DMS 273 (cell line): ENCODE data around the gene KLF9.

Experiments used
- DNase-seq: peaks from one replicate; lab custom pipeline; 2025; ENCODE audit not compliant: unreplicated experiment; lab: John Stamatoyannopoulos, UW

The KLF9 gene

GRCh38 chr9:70413799-70414775 lies at the start of gene KLF9:
KLF9 (minus strand) TSS chr9:70414657; CDS start chr9:70413363, 1,294 bp downstream.
- DNase-seq, result peak; percentile 98

- DNase-seq, result no peak
Measured at GRCh38 chr9:70463877-70464276, 49.4 kb upstream of the KLF9 start.

- DNase-seq, result no peak
Measured at GRCh38 chr9:70462300-70462699, 47.8 kb upstream of the KLF9 start.

GRCh38 chr9:70457235-70457634 lies 42.8 kb upstream of the KLF9 start:
- DNase-seq, result no peak

- no peak for DNase-seq
Measured at GRCh38 chr9:70455993-70456704, 41.7 kb upstream of the KLF9 start.

- DNase-seq, result no peak
Measured at GRCh38 chr9:70452365-70452764, 37.9 kb upstream of the KLF9 start.

GRCh38 chr9:70451765-70452164 lies 37.3 kb upstream of the KLF9 start:
- no peak for DNase-seq

- DNase-seq, result no peak
Measured at GRCh38 chr9:70450738-70451137, 36.3 kb upstream of the KLF9 start.

- DNase-seq, result no peak
Measured at GRCh38 chr9:70449461-70449860, 35.0 kb upstream of the KLF9 start.

GRCh38 chr9:70448919-70449318 lies 34.5 kb upstream of the KLF9 start:
- DNase-seq, result no peak

- DNase-seq, result no peak
Measured at GRCh38 chr9:70444904-70445303, 30.4 kb upstream of the KLF9 start.

GRCh38 chr9:70442328-70442848 lies 27.9 kb upstream of the KLF9 start:
- DNase-seq, result no peak

- no peak for DNase-seq
Measured at GRCh38 chr9:70441622-70442021, 27.2 kb upstream of the KLF9 start.

- no peak for DNase-seq
Measured at GRCh38 chr9:70439991-70440706, 25.7 kb upstream of the KLF9 start.

GRCh38 chr9:70438341-70438928 lies 24.0 kb upstream of the KLF9 start:
- no peak for DNase-seq

- DNase-seq, result no peak
Measured at GRCh38 chr9:70435948-70436347, 21.5 kb upstream of the KLF9 start.

GRCh38 chr9:70429899-70430298 lies 15.4 kb upstream of the KLF9 start:
- no peak for DNase-seq

GRCh38 chr9:70428781-70429180 lies 14.3 kb upstream of the KLF9 start:
- no peak for DNase-seq

- DNase-seq, result peak; percentile 15
Measured at GRCh38 chr9:70427161-70427945, 12.9 kb upstream of the KLF9 start.

GRCh38 chr9:70425192-70425591 lies 10.7 kb upstream of the KLF9 start:
- no peak for DNase-seq
